Measurements from ENCODE around the gene JOSD1. TPM values are rescaled to one million over a fixed set of nuclear protein-coding genes. Genes with fewer than 3 reads are reported as not detected.
A peak's percentile ranks its signal among the peaks of the same experiment; 100 is the strongest.

The JOSD1 gene
- total RNA-seq, 1 experiment from 2014 or later: 19.2 TPM

- H3K27ac Mint-ChIP-seq: peak overlapping the region; percentile 11 to 82 (median 42); a peak in 4 of 7 replicates
- no peak overlapping the region for H2BK120ac ChIP-seq (ENCODE audit: low read depth, low read length, poor library complexity, severe bottlenecking)
- H3K79me1 ChIP-seq (ENCODE audit: insufficient read depth, low read depth, low read length, poor library complexity, severe bottlenecking): peaks cover 4% of the 10 kb centered on the region
- no peak overlapping the region for H2BK15ac ChIP-seq (ENCODE audit: low read depth, low read length)
- no peak overlapping the region for H4K5ac ChIP-seq (ENCODE audit: insufficient read length, low read depth, low read length)
- no peak overlapping the region for H2BK12ac ChIP-seq (ENCODE audit: insufficient read length, low read depth, low read length)
- H2AFZ ChIP-seq (ENCODE audit: low read length): no peak overlapping the region
- H3K14ac ChIP-seq (ENCODE audit: insufficient read depth, low read length): no peak overlapping the region
- H3K23ac ChIP-seq (ENCODE audit: insufficient read length, low read depth, low read length): no peak overlapping the region
- no peaks in the 10 kb centered on the region for H3K27me3 ChIP-seq (ENCODE audit: insufficient read depth, low read length)
- no CpG with 5 or more reads among the region's 8 CpGs for WGBS (ENCODE audit: extremely low coverage, insufficient read length, low lambda C conversion rate)
- TF ChIP-seq CTCF (conservative IDR thresholded peaks at IDR 0.05): no peak
- H3K4me2 ChIP-seq (ENCODE audit: insufficient read depth, insufficient read length, low read length): no peak overlapping the region
- H2AK5ac ChIP-seq (ENCODE audit: insufficient read length, low read length): no peak overlapping the region
- no peak overlapping the region for H3K4ac ChIP-seq (ENCODE audit: low read depth, low read length)
- no peak overlapping the region for H3T11ph ChIP-seq (ENCODE audit: low read length)
- H3K18ac ChIP-seq (ENCODE audit: insufficient read length, low read depth, low read length): no peak overlapping the region
- no peak overlapping the region for H3K27ac ChIP-seq (ENCODE audit: insufficient read length, low read depth, low read length)
- H3K36me3 Mint-ChIP-seq (ENCODE audit: insufficient read depth in 1 of 3, low read depth in 3 of 3): peaks cover 20 to 67% (median 60%) of the 10 kb centered on the region in 3 experiments
- no peak overlapping the region for H4K8ac ChIP-seq (replicated peaks; ENCODE audit: insufficient read length, low read depth, low read length)
- H3K4me3 Mint-ChIP-seq: no peak overlapping the region; a peak in 1 of 5 replicates
- no peaks in the 10 kb centered on the region for H3K9me3 ChIP-seq (ENCODE audit: control insufficient read depth, low read depth, low read length)
- H4K20me1 ChIP-seq (ENCODE audit: control insufficient read depth, insufficient read depth, insufficient read length): no peaks in the 10 kb centered on the region
- H3K23me2 ChIP-seq (ENCODE audit: insufficient read length, low read depth, low read length, poor library complexity, severe bottlenecking): no peaks in the 10 kb centered on the region
- no peak for DNase-seq
- no peak overlapping the region for H2BK20ac ChIP-seq (ENCODE audit: low read depth, low read length, poor library complexity, severe bottlenecking)
- H3K79me2 ChIP-seq (ENCODE audit: insufficient read depth, low read length): peaks cover 24% of the 10 kb centered on the region; the same call in 1 of the 2 replicates
- H3K9ac ChIP-seq (ENCODE audit: extremely low read depth, insufficient read length, low read length): no peak overlapping the region
- peaks cover 10% of the 10 kb centered on the region; the same call in 1 of the 2 replicates for H3K4me1 ChIP-seq (ENCODE audit: insufficient read depth, low read length)
- H3K9me3 Mint-ChIP-seq: no peaks in the 10 kb centered on the region
- peaks cover 29 to 46% of the 10 kb centered on the region in 2 experiments for H3K4me1 Mint-ChIP-seq
- H3K56ac ChIP-seq (ENCODE audit: insufficient read length, low read depth, low read length): no peak overlapping the region
- H2BK5ac ChIP-seq (ENCODE audit: insufficient read length, low read length): no peak overlapping the region
- no peaks in the 10 kb centered on the region for H3K27me3 Mint-ChIP-seq (ENCODE audit: low read depth)
- H4K91ac ChIP-seq (ENCODE audit: insufficient read length, low read depth, low read length): no peak overlapping the region
These were observed 13.2 kb upstream of the JOSD1 start for GRCh38 chr22:38713921-38714320.
